Measurements from ENCODE around the gene ACTR5. TPM values are rescaled to one million over a fixed set of nuclear protein-coding genes. Genes with fewer than 3 reads are reported as not detected.

The ACTR5 gene
- total RNA-seq, 1 experiment from 2014 or later = 14.1 TPM

DNA sequence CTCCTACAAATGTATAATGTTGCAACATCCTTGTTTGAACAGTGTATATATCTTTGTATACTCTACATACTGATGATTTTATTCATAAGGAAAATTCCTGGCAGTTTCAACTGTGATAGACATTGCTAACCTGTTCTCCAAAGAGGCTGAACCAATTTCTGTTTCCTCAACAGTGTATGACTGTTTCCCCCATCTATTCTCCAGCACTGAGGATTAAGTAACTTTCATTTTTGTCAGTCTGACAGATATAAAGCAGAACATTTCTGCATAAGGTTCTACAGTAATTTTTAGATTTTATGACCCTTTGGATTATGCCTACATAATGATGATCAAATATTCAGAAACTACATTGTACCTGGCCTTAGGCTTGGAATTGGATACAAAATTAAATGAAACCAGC lies 67.2 kb downstream of the ACTR5 start:
- Histone ChIP-seq H2BK20ac (ENCODE audit: low read depth, low read length, poor library complexity, severe bottlenecking) (no peak overlapping the region), H3K56ac (ENCODE audit: insufficient read length, low read depth, low read length) (no peak overlapping the region), H4K20me1 (ENCODE audit: control insufficient read depth, insufficient read depth, insufficient read length) (no peaks in the 10 kb centered on the region), H4K5ac (ENCODE audit: insufficient read length, low read depth, low read length) (no peak overlapping the region), H3K18ac (ENCODE audit: insufficient read length, low read depth, low read length) (no peak overlapping the region), H3T11ph (ENCODE audit: low read length) (no peak overlapping the region), H2BK15ac (ENCODE audit: low read depth, low read length) (no peak overlapping the region), H3K27ac (ENCODE audit: insufficient read length, low read depth, low read length) (no peak overlapping the region), H3K14ac (ENCODE audit: insufficient read depth, low read length) (no peak overlapping the region), H3K79me1 (ENCODE audit: insufficient read depth, low read depth, low read length, poor library complexity, severe bottlenecking) (no peaks in the 10 kb centered on the region), H4K8ac (replicated peaks; ENCODE audit: insufficient read length, low read depth, low read length) (no peak overlapping the region), H2AK5ac (ENCODE audit: insufficient read length, low read length) (no peak overlapping the region), H2AFZ (ENCODE audit: low read length) (no peak overlapping the region), H3K4me1 (ENCODE audit: insufficient read depth, low read length) (peaks cover 6% of the 10 kb centered on the region; the same call in 1 of the 2 replicates), H2BK120ac (ENCODE audit: low read depth, low read length, poor library complexity, severe bottlenecking) (no peak overlapping the region), H3K9me3 (ENCODE audit: control insufficient read depth, low read depth, low read length) (no peaks in the 10 kb centered on the region), H3K9ac (ENCODE audit: extremely low read depth, insufficient read length, low read length) (no peak overlapping the region), H4K91ac (ENCODE audit: insufficient read length, low read depth, low read length) (no peak overlapping the region), H3K4me2 (ENCODE audit: insufficient read depth, insufficient read length, low read length) (no peak overlapping the region), H3K23me2 (ENCODE audit: insufficient read length, low read depth, low read length, poor library complexity, severe bottlenecking) (no peaks in the 10 kb centered on the region), H3K27me3 (ENCODE audit: insufficient read depth, low read length) (no peaks in the 10 kb centered on the region), H3K23ac (ENCODE audit: insufficient read length, low read depth, low read length) (no peak overlapping the region), H3K4ac (ENCODE audit: low read depth, low read length) (no peak overlapping the region), H3K79me2 (ENCODE audit: insufficient read depth, low read length) (no peaks in the 10 kb centered on the region), H2BK12ac (ENCODE audit: insufficient read length, low read depth, low read length) (no peak overlapping the region), H2BK5ac (ENCODE audit: insufficient read length, low read length) (no peak overlapping the region)
- TF ChIP-seq, protein P1, sequence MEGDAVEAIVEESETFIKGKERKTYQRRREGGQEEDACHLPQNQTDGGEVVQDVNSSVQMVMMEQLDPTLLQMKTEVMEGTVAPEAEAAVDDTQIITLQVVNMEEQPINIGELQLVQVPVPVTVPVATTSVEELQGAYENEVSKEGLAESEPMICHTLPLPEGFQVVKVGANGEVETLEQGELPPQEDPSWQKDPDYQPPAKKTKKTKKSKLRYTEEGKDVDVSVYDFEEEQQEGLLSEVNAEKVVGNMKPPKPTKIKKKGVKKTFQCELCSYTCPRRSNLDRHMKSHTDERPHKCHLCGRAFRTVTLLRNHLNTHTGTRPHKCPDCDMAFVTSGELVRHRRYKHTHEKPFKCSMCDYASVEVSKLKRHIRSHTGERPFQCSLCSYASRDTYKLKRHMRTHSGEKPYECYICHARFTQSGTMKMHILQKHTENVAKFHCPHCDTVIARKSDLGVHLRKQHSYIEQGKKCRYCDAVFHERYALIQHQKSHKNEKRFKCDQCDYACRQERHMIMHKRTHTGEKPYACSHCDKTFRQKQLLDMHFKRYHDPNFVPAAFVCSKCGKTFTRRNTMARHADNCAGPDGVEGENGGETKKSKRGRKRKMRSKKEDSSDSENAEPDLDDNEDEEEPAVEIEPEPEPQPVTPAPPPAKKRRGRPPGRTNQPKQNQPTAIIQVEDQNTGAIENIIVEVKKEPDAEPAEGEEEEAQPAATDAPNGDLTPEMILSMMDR (conservative IDR thresholded peaks at IDR 0.05) = no peak
- peaks cover 2% of the 10 kb centered on the region; the same call in 1 of the 2 replicates for H3K27me3 Mint-ChIP-seq (ENCODE audit: low read depth)
- H3K36me3 Mint-ChIP-seq (ENCODE audit: insufficient read depth in 1 of 3, low read depth in 3 of 3) = peaks cover 0 to 4% (median 0%) of the 10 kb centered on the region in 3 experiments; a peak in 4 of 7 replicates
- no peak overlapping the region for H3K4me3 Mint-ChIP-seq
- no peak overlapping the region for H3K27ac Mint-ChIP-seq
- DNase-seq = no peak
- no peaks in the 10 kb centered on the region for H3K9me3 Mint-ChIP-seq
- H3K4me1 Mint-ChIP-seq = peaks cover 18 to 21% of the 10 kb centered on the region in 2 experiments

Data from H9 (cell line).